HFF-Myc (cell line): ENCODE measurements around the gene RAN.
"Not testable (repeated sequence)": the region's sequence is repeated elsewhere in the genome, so short reads cannot be mapped to it uniquely, and the experiment has no call there.

Experiments
- DNase-seq: peaks from one replicate; pipeline ENCODE4 v3.0.0-alpha.2; 2011; ENCODE audit warnings: low read depth; ENCODE audit errors: extremely low read depth
- H3K4me3 ChIP-seq: replicated peaks from 2 replicates; pipeline ENCODE4 v1.5.1; 2011; ENCODE audit warnings: low read depth, mild to moderate bottlenecking, control low read depth, low read length
- TF ChIP-seq, protein P1 (sequence below): IDR thresholded peaks from 2 replicates; pipeline ENCODE4 v1.5.1; 2012; ENCODE audit warnings: mild to moderate bottlenecking, low read depth, low read length, control low read depth; ENCODE audit errors: missing control alignments

The RAN gene

DNA sequence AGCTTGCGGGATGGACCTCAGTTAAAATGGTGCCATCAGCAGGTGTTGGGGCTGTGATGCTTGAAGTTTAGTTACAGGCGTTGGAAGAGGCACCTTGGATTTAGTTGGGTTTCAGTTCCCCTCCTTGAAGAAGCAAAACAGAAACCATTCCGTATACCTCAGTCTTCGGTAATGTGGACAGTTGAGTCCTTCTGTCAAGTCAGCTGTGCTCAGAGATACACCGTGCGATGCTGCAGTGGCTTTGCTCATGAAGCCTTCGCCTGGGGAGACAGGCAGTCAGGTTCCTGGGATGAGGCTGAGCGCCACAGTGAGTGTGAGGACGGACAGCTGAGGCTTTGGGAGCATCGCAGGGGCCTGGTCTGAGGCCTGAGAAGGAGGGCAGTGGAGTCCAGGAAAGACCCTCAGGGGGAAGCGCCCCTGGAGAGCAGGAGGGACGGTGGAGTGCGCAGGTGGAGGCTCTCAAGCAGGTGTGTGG lies 7.4 kb downstream of the RAN start:
- H3K4me3 ChIP-seq: no peak overlapping the region
- DNase-seq: no peak
- TF ChIP-seq, protein P1, sequence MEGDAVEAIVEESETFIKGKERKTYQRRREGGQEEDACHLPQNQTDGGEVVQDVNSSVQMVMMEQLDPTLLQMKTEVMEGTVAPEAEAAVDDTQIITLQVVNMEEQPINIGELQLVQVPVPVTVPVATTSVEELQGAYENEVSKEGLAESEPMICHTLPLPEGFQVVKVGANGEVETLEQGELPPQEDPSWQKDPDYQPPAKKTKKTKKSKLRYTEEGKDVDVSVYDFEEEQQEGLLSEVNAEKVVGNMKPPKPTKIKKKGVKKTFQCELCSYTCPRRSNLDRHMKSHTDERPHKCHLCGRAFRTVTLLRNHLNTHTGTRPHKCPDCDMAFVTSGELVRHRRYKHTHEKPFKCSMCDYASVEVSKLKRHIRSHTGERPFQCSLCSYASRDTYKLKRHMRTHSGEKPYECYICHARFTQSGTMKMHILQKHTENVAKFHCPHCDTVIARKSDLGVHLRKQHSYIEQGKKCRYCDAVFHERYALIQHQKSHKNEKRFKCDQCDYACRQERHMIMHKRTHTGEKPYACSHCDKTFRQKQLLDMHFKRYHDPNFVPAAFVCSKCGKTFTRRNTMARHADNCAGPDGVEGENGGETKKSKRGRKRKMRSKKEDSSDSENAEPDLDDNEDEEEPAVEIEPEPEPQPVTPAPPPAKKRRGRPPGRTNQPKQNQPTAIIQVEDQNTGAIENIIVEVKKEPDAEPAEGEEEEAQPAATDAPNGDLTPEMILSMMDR: no peak

DNA sequence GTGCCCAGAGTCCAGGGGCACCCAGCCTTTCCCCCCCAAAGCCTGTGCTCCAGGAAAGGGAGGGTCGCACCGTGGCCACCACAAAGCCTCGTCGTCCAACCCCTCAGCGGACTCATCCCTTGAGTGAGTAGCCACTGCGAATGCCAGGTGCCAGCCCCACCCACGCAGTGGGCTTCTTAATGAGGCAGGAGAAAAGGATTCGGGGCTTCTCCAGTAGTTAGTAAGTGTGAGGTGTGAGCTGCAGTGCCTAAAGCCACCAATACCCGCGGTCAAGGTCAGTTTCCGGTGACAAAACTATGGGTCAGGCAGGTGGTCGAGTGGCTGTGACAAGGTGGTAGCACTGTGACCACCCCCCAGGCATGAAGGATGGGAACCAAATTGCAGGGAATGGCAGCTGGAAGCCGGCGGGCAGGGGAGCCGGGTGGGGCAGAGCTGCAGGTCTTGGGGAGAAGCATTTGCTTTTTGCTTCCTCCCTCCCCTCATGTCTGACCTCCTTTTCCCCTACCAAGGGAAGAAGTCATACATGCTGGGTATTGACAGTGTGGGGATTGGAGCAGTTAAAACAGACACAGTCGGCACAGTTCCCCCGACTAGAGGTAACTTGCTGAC lies 8.0 kb downstream of the RAN start:
- TF ChIP-seq, protein P1: no peak
- no peak for DNase-seq
- H3K4me3 ChIP-seq: no peak overlapping the region

GRCh38 chr12:130880411-130880885 lies 8.6 kb downstream of the RAN start:
- TF ChIP-seq, protein P1: no peak
- no peak overlapping the region for H3K4me3 ChIP-seq
- no peak for DNase-seq

DNA sequence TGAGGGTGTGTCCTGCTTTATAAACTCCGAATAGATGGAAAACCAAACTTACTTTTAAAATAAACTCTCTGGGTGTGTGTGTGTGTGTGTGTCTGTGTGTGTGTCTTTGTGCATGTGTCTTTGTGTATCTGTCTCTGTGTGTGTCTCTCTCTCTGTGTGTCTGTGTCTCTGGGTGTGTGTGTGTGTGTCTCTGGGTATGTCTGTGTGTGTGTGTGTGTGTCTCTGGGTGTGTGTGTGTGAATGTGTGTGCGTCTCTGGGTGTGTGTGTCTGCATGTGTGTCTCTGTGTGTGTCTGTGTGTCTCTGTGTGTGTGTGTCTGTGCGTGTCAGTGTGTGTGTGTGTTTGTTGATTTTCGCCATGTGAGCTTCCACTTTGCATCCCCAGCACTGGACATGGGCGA lies 9.2 kb downstream of the RAN start:
- no peak overlapping the region for H3K4me3 ChIP-seq
- TF ChIP-seq, protein P1: no peak
- DNase-seq: no peak

DNA sequence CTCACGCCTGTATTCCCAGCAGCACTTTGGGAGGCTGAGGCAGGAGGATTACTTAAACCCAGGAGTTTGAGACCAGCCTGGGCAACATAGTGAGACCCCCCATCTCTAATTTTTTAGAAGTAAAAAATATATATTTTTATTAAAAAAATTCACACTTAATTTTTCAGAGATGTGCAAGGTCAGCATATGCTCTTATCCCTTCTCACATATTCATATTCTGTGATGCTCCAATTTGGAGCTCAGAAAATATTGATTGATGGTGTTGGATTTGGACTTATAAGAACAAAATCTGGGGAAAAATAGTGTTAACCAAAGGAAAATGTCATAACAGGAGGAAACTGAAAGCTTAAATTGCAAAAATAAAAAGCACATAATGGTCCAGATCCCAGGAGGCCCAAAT lies 9.7 kb downstream of the RAN start:
- TF ChIP-seq, protein P1: no peak
- H3K4me3 ChIP-seq: no peak overlapping the region
- no peak for DNase-seq

- DNase-seq, H3K4me3 ChIP-seq: not testable (repeated sequence)
These were observed 15.3 kb downstream of the RAN start for GRCh38 chr12:130887190-130887589.

GRCh38 chr12:130904064-130904463 lies 32.2 kb downstream of the RAN start:
- no peak overlapping the region for H3K4me3 ChIP-seq
- TF ChIP-seq, protein P1: no peak
- no peak for DNase-seq

- not testable (repeated sequence) for DNase-seq, H3K4me3 ChIP-seq
These were observed 33.1 kb downstream of the RAN start for GRCh38 chr12:130904936-130905455.
